K562 (cell line): ENCODE results near the gene SMIM21. TPM values are rescaled to one million over a fixed set of nuclear protein-coding genes. Genes with fewer than 3 reads are reported as not detected.

Experiments
- ATAC-seq: fragments of 200-7000 bp; cut with Tn5 transposase; 3 replicates; pipeline ENCODE4 v1.9.1; 2020; ENCODE audit warnings: moderate library complexity
- BruUV-seq: library from RNA; stranded (reverse); fragments of 400-500 nt; replicated peaks from 2 replicates; lab custom pipeline; 2021; lab: Mats Ljungman, UMichigan
- CTCF ChIA-PET: fragments of 300-600 bp; formaldehyde crosslinking; extraction: SDS; loops from one replicate; lab custom pipeline; 2021; ENCODE audit warnings: low intra/inter-chr PET ratio; lab: Yijun Ruan, JAX
- POLR2A ChIA-PET: fragments of 300-600, 350-650 bp; sonication (Branson Sonifier 250); formaldehyde crosslinking; extraction: SDS; loops from one replicate; lab custom pipeline; 2021; ENCODE audit warnings: antibody characterized with exemption, inconsistent platforms; lab: Yijun Ruan, JAX
- DNase-seq, 4 experiments: peaks; one replicate each; pipeline versions ENCODE4 v3.0.0 to v3.0.0-alpha.2; 2011 to 2018; ENCODE audit warnings: low spot score in 3 of 4, mixed read lengths in 3 of 4; ENCODE audit errors: extremely low read depth in 1 of 4
- FAIRE-seq: peaks from 2 replicates; lab custom pipeline; 2011; peaks lifted over from hg19 to GRCh38; lab: Jason Lieb, UNC
- H2AFZ ChIP-seq: 2 replicates; pipeline ENCODE4 v1.6.0; 2011; ENCODE audit warnings: low read depth, low read length, control low read depth, inconsistent platforms
- H3K27ac ChIP-seq: fragments of 200-600 bp; 3 replicates; pipeline ENCODE4 v1.8.0; 2011; ENCODE audit warnings: low read depth, mild to moderate bottlenecking, control low read depth, inconsistent platforms, low read length, moderate library complexity, mixed read lengths; ENCODE audit errors: extremely low read depth
- H3K27me3 ChIP-seq, 2 experiments: fragments of 300-600 bp in 1 of 2; 2 replicates in 1 of 2; 3 replicates in 1 of 2; pipeline versions ENCODE4 v1.6.0 to v1.8.0; 2011; ENCODE audit warnings: inconsistent platforms in 2 of 2, low read length in 2 of 2, mild to moderate bottlenecking in 1 of 2, mixed read lengths in 1 of 2, moderate library complexity in 1 of 2; ENCODE audit not compliant: control insufficient read depth in 2 of 2, insufficient read depth in 2 of 2
- H3K36me3 ChIP-seq: fragments of 300-600 bp; 3 replicates; pipeline ENCODE4 v1.8.0; 2011; ENCODE audit warnings: mild to moderate bottlenecking, low read length, inconsistent platforms; ENCODE audit not compliant: control insufficient read depth, insufficient read depth
- H3K4me1 ChIP-seq, 2 experiments: fragments of 200-600 bp in 1 of 2; replicated peaks in 1 of 2; 2 replicates in 1 of 2; 3 replicates in 1 of 2; pipeline versions ENCODE4 v1.5.1 to v1.8.0; 2011; ENCODE audit warnings: inconsistent platforms in 2 of 2, low read length in 2 of 2, mild to moderate bottlenecking in 1 of 2, mixed read lengths in 1 of 2, moderate library complexity in 1 of 2; ENCODE audit not compliant: control insufficient read depth in 2 of 2, insufficient read depth in 2 of 2
- H3K4me2 ChIP-seq: 2 replicates; pipeline ENCODE4 v1.6.1; 2011; ENCODE audit warnings: low read length, control low read depth, inconsistent platforms, mixed read lengths; ENCODE audit not compliant: insufficient read depth
- H3K4me3 ChIP-seq: fragments of 200-600 bp; sonication (generic), shearing (Covaris generic); 2 replicates; pipeline ENCODE4 v1.5.1; 2016; ENCODE audit warnings: control low read depth, inconsistent platforms
- H3K79me2 ChIP-seq: fragments of 200-600 bp; 3 replicates; pipeline ENCODE4 v1.8.0; 2011; ENCODE audit warnings: low read length, inconsistent platforms; ENCODE audit not compliant: control insufficient read depth, insufficient read depth
- H3K9ac ChIP-seq, 2 experiments: 2 replicates each; pipeline versions ENCODE4 v1.6.0 to v1.6.1; 2011; ENCODE audit warnings: low read depth in 2 of 2, low read length in 2 of 2, control low read depth in 1 of 2, inconsistent platforms in 1 of 2, mild to moderate bottlenecking in 1 of 2, mixed read lengths in 1 of 2; ENCODE audit not compliant: insufficient read depth in 1 of 2
- H3K9me1 ChIP-seq: one replicate; pipeline ENCODE4 v1.6.0; 2011; ENCODE audit warnings: inconsistent platforms, mild to moderate bottlenecking, low read length, moderate library complexity; ENCODE audit not compliant: control insufficient read depth, insufficient read depth
- H3K9me3 ChIP-seq: replicated peaks from 2 replicates; pipeline ENCODE4 v1.5.1; 2011; ENCODE audit warnings: low read depth, low read length, inconsistent platforms; ENCODE audit not compliant: control insufficient read depth, insufficient read depth
- H4K20me1 ChIP-seq: replicated peaks from 2 replicates; pipeline ENCODE4 v1.6.1; 2011; ENCODE audit warnings: low read length, inconsistent platforms, mixed read lengths; ENCODE audit not compliant: control insufficient read depth, insufficient read depth
- FOS ChIP-seq: IDR thresholded peaks from 3 replicates; pipeline ENCODE4 v1.6.1; 2011; ENCODE audit not compliant: insufficient read length; ENCODE audit errors: extremely low read depth
- KAT2B ChIP-seq: IDR thresholded peaks from one replicate; pipeline ENCODE4 v1.6.1; 2012; ENCODE audit warnings: low read depth, mild to moderate bottlenecking, control low read depth, inconsistent platforms, low read length, moderate library complexity
- NCOA6 ChIP-seq: fragments of 450-650 bp; IDR thresholded peaks from 2 replicates; pipeline ENCODE4 v1.6.1; 2017; ENCODE audit warnings: mild to moderate bottlenecking
- NELFE ChIP-seq: IDR thresholded peaks from 2 replicates; pipeline ENCODE4 v1.6.1; 2011; ENCODE audit warnings: mild to moderate bottlenecking; ENCODE audit not compliant: insufficient read depth, insufficient read length
- POLR3G ChIP-seq: IDR thresholded peaks from 2 replicates; pipeline ENCODE4 v1.6.1; 2011; ENCODE audit not compliant: insufficient read length, insufficient replicate concordance; ENCODE audit errors: extremely low read depth
- PTTG1 ChIP-seq: fragments of 450-650 bp; IDR thresholded peaks from 2 replicates; pipeline ENCODE4 v1.6.1; 2016; ENCODE audit warnings: low read depth, mild to moderate bottlenecking, missing genetic modification characterization, missing compliant biosample characterization
- RBM17 ChIP-seq: fragments of 200-400 bp; formaldehyde crosslinking; IDR thresholded peaks from 2 replicates; pipeline ENCODE4 v1.6.1; 2017; ENCODE audit warnings: low read depth, mild to moderate bottlenecking, low read length, borderline replicate concordance
- SP1 ChIP-seq: sonication (generic); formaldehyde crosslinking; IDR thresholded peaks from 2 replicates; pipeline ENCODE4 v1.8.1; 2022; ENCODE audit warnings: mild to moderate bottlenecking, missing genetic modification reagents
- SP2 ChIP-seq: IDR thresholded peaks from 2 replicates; pipeline ENCODE4 v1.6.1; 2011; ENCODE audit warnings: mild to moderate bottlenecking, low read depth, low read length, moderate library complexity; ENCODE audit not compliant: poor library complexity, severe bottlenecking; ENCODE audit errors: extremely low read depth
- ZNF165 ChIP-seq: fragments of 250-450 bp; sonication (Bioruptor Pico); IDR thresholded peaks from 2 replicates; pipeline ENCODE4 v1.4.0; 2020; ENCODE audit warnings: borderline replicate concordance
- ZNF174 ChIP-seq: fragments of 250-450 bp; sonication (Bioruptor Pico); IDR thresholded peaks from 2 replicates; pipeline ENCODE4 v1.4.0; 2020; ENCODE audit warnings: mild to moderate bottlenecking
- WGBS: fragments of 100-300 bp; shearing (Covaris generic); methylation state at CpG from one replicate; pipeline ENCODE4 v1.1.6; 2016; ENCODE audit warnings: low coverage, mixed read lengths; ENCODE audit not compliant: insufficient coverage; ENCODE audit errors: missing lambda C conversion rate; 5-methylcytosine and 5-hydroxymethylcytosine counted together
- in situ Hi-C: fragments of 300-500 bp; cut with MboI; formaldehyde crosslinking; loops from 4 replicates; pipeline ENCODE4 v1.15.0; 2018; ENCODE audit warnings: inconsistent platforms, mixed read lengths
- intact Hi-C: fragments of 100-400 bp; cut with micrococcal nuclease; formaldehyde crosslinking; loops from 2 replicates; pipeline ENCODE4 v1.14.2; 2022
- polyA plus RNA-seq, 8 experiments: library from polyadenylated mRNA; depleted of rRNA in 4 of 8; stranded (reverse) in 5 of 8; unstranded in 3 of 8; fragments of >200 nt; fragmentation: Nextera tagmentation in 2 of 8; fragmentation: Illumina TruSeq in 1 of 8; extraction: Ambion mirVana in 2 of 8; extraction: Trizol in 1 of 8; gene quantifications; 2 replicates each; pipeline versions ENCODE4 v1.2.1 to v1.2.3, GENCODE V29; 2011 to 2014; ENCODE audit warnings: inconsistent platforms in 1 of 8, missing spikeins in 1 of 8
- total RNA-seq, 7 experiments: library from RNA; depleted of rRNA in 6 of 7; stranded (reverse); fragments of >200 nt in 6 of 7; fragmentation: Illumina TruSeq in 2 of 7; extraction: Trizol in 2 of 7; gene quantifications; 2 replicates each; pipeline versions ENCODE4 v1.2.1 to v1.2.3, GENCODE V29; 2011 to 2021; ENCODE audit warnings: low replicate concordance in 1 of 7

The SMIM21 gene
- total and polyA plus RNA-seq, 9 of the 15 experiments (the other 6 are each of a cell fraction or from before 2014, with no cell fraction given), result not detected

DNA sequence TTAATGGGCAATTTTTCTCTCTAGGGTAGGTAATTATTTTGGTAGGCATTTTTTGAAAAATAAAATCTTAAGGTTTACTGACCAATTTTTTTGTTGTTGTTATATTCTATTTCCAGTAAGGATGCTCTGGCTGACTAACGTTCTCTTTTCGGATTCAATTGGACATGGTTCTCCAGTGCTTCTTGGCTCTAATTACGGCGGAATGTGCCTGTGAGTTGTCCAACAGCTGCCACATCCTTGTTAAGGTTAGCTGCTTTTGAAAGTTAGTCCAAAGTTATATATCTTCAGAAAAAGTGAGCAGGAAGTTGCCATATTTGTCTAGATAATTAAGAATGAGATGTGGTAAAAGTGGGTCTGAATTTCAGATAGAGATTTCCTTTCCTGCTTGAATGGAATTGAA is 45.8 kb upstream of the SMIM21 start:
- no peak for DNase-seq
- Histone ChIP-seq H3K4me1 (no peaks in the 10 kb centered on the region), H3K4me3 (no peak overlapping the region), H3K36me3 (no peaks in the 10 kb centered on the region), H3K4me2 (no peak overlapping the region), H3K27me3 (no peaks in the 10 kb centered on the region), H3K27ac (no peak overlapping the region), H3K79me2 (no peaks in the 10 kb centered on the region), H2AFZ (no peak overlapping the region), H3K9ac (no peak overlapping the region), H3K9me3 (no peaks in the 10 kb centered on the region), H3K9me1 (no peaks in the 10 kb centered on the region), H4K20me1 (no peaks in the 10 kb centered on the region)
- FAIRE-seq, result no peak
- TF ChIP-seq ZNF174 (CRISPR knock-in tag) (no peak), POLR3G (no peak), SP1 (CRISPR knock-in tag) (no peak), NCOA6 (no peak), SP2 (no peak), FOS (no peak), KAT2B (no peak), ZNF165 (no peak), RBM17 (no peak), NELFE (no peak), PTTG1 (tag) (no peak)
- intact Hi-C loops, result loop anchor here (10.0 kb wide), 2 partner anchors 309 to 579 kb away; no protein-coding TSS in a partner anchor
- ChIA-PET POLR2A (interaction anchor here (0.7 kb wide), 1 partner anchor 157 kb away, joined by 3 read pairs; no protein-coding TSS in a partner anchor), CTCF (no interaction called here)
- no TSS peak for BruUV-seq
- 3% methylated on average over 4 of the region's 4 CpGs for WGBS
- ATAC-seq, result no peak
- in situ Hi-C loops, result no loop called here
